Endodermal cell (in vitro differentiated cells): ENCODE results near the gene NBEAL2. TPM values are rescaled to one million over a fixed set of nuclear protein-coding genes. Genes with fewer than 3 reads are reported as not detected.

Experiments
- DNase-seq: peaks from one replicate; pipeline ENCODE4 v3.0.0-alpha.2; 2017
- H3K27ac ChIP-seq: 2 replicates; pipeline ENCODE4 v1.5.1; 2013; ENCODE audit warnings: mild to moderate bottlenecking, low read depth, low read length, moderate library complexity
- H3K27me3 ChIP-seq: 2 replicates; pipeline ENCODE4 v1.6.1; 2013; ENCODE audit warnings: mild to moderate bottlenecking, low read length, moderate library complexity; ENCODE audit not compliant: insufficient read depth, control insufficient read depth, poor library complexity, severe bottlenecking
- H3K36me3 ChIP-seq: 2 replicates; pipeline ENCODE4 v1.7.0; 2013; ENCODE audit warnings: mild to moderate bottlenecking, low read length, moderate library complexity; ENCODE audit not compliant: control insufficient read depth, insufficient read depth
- H3K4me1 ChIP-seq: one replicate; pipeline ENCODE4 v1.7.0; 2013; ENCODE audit warnings: low read length; ENCODE audit not compliant: control insufficient read depth, insufficient read depth
- H3K4me3 ChIP-seq: 2 replicates; pipeline ENCODE4 v1.5.1; 2013; ENCODE audit warnings: mild to moderate bottlenecking, low read length, moderate library complexity
- H3K9ac ChIP-seq: 2 replicates; pipeline ENCODE4 v1.6.1; 2013; ENCODE audit warnings: mild to moderate bottlenecking, low read length, moderate library complexity; ENCODE audit not compliant: poor library complexity, severe bottlenecking; ENCODE audit errors: extremely low read depth
- H3K9me3 ChIP-seq: 2 replicates; pipeline ENCODE4 v1.6.1; 2013; ENCODE audit warnings: mild to moderate bottlenecking, low read length, moderate library complexity; ENCODE audit not compliant: control insufficient read depth
- H3K27ac Mint-ChIP-seq: 2 replicates; pipeline ENCODE4 v1.8.0; 2020; ENCODE audit warnings: mixed read lengths
- H3K27me3 Mint-ChIP-seq: 2 replicates; pipeline ENCODE4 v1.8.0; 2021; ENCODE audit warnings: mild to moderate bottlenecking, mixed read lengths; ENCODE audit not compliant: insufficient read depth
- H3K36me3 Mint-ChIP-seq: 2 replicates; pipeline ENCODE4 v1.8.0; 2020; ENCODE audit warnings: low read depth, mixed read lengths
- H3K4me1 Mint-ChIP-seq: 2 replicates; pipeline ENCODE4 v1.8.0; 2020; ENCODE audit warnings: mixed read lengths
- H3K4me3 Mint-ChIP-seq: 2 replicates; pipeline ENCODE4 v1.8.0; 2020; ENCODE audit warnings: mild to moderate bottlenecking, moderate library complexity, mixed read lengths
- H3K9me3 Mint-ChIP-seq: 2 replicates; pipeline ENCODE4 v1.8.0; 2020; ENCODE audit warnings: mild to moderate bottlenecking, mixed read lengths
- CTCF ChIP-seq: fragments of 200-600 bp; sonication (generic); conservative IDR thresholded peaks from 2 replicates; pipeline ENCODE4 v1.5.0; 2021; ENCODE audit warnings: antibody characterized with exemption, mild to moderate bottlenecking
- WGBS, 2 experiments: methylation state at CpG; one replicate each; pipeline versions ENCODE4 v1.1.5 to v1.1.7; 2013; ENCODE audit warnings: missing lambda C conversion rate in 2 of 2, mixed read lengths in 1 of 2; ENCODE audit not compliant: insufficient coverage in 1 of 2, insufficient read length in 1 of 2; 5-methylcytosine and 5-hydroxymethylcytosine counted together
- total RNA-seq, 2 donors: library from RNA; stranded (reverse); fragmentation: NEBNext Ultra II Directional in 1 of 2; extraction: Animal tissue kit (Norgen Biotek cat#: 25700) in 1 of 2; gene quantifications; 2 replicates in 1 of 2; 3 replicates in 1 of 2; pipeline ENCODE4 v1.2.1, GENCODE V29; 2021

Gene NBEAL2
- total RNA-seq, 2 donors from 2014 or later, result 59.2 to 64.0 TPM

GRCh38 chr3:47042231-47042791 is 62.8 kb downstream of the NBEAL2 start:
- Mint-ChIP-seq H3K36me3 (peaks cover 66% of the 10 kb centered on the region), H3K4me3 (no peak overlapping the region), H3K4me1 (peaks cover 3% of the 10 kb centered on the region), H3K9me3 (peaks cover 7% of the 10 kb centered on the region), H3K27ac (peak overlapping the region; percentile 1), H3K27me3 (no peaks in the 10 kb centered on the region)
- no peak overlapping the region for H3K27ac ChIP-seq
- no peak for DNase-seq
- H3K9me3 ChIP-seq, result no peaks in the 10 kb centered on the region
- H3K27me3 ChIP-seq, result no peaks in the 10 kb centered on the region
- 88 to 90% methylated on average over 3 to 4 of the region's 5 CpGs for WGBS, 2 experiments
- peaks cover 85% of the 10 kb centered on the region for H3K36me3 ChIP-seq
- H3K9ac ChIP-seq, result no peak overlapping the region
- no peaks in the 10 kb centered on the region for H3K4me1 ChIP-seq
- H3K4me3 ChIP-seq, result no peak overlapping the region
- no peak for TF ChIP-seq CTCF

GRCh38 chr3:47047069-47047468 is 67.6 kb downstream of the NBEAL2 start:
- no peaks in the 10 kb centered on the region for H3K9me3 Mint-ChIP-seq
- H3K4me3 ChIP-seq, result no peak overlapping the region
- peaks cover 39% of the 10 kb centered on the region for H3K36me3 Mint-ChIP-seq
- H3K4me1 ChIP-seq, result no peaks in the 10 kb centered on the region
- no peak overlapping the region for H3K27ac ChIP-seq
- no peak overlapping the region for H3K4me3 Mint-ChIP-seq
- peaks cover 55% of the 10 kb centered on the region for H3K36me3 ChIP-seq
- peaks cover 6% of the 10 kb centered on the region for H3K4me1 Mint-ChIP-seq
- no peak overlapping the region for H3K27ac Mint-ChIP-seq
- H3K9ac ChIP-seq, result no peak overlapping the region
- no peaks in the 10 kb centered on the region for H3K27me3 ChIP-seq
- TF ChIP-seq CTCF, result no peak
- H3K27me3 Mint-ChIP-seq, result no peaks in the 10 kb centered on the region
- DNase-seq, result no peak
- no peaks in the 10 kb centered on the region for H3K9me3 ChIP-seq

- H3K27me3 ChIP-seq, result no peaks in the 10 kb centered on the region
- no peak for DNase-seq
- no peak overlapping the region for H3K4me3 ChIP-seq
- no peak overlapping the region for H3K27ac ChIP-seq
- no peak for TF ChIP-seq CTCF
- H3K9ac ChIP-seq, result no peak overlapping the region
- Mint-ChIP-seq H3K36me3 (peaks cover 33% of the 10 kb centered on the region), H3K27me3 (no peaks in the 10 kb centered on the region), H3K4me1 (peaks cover 6% of the 10 kb centered on the region), H3K27ac (no peak overlapping the region), H3K4me3 (no peak overlapping the region), H3K9me3 (no peaks in the 10 kb centered on the region)
- peaks cover 52% of the 10 kb centered on the region for H3K36me3 ChIP-seq
- H3K4me1 ChIP-seq, result no peaks in the 10 kb centered on the region
- no peaks in the 10 kb centered on the region for H3K9me3 ChIP-seq
Measured at GRCh38 chr3:47047673-47048072, 68.2 kb downstream of the NBEAL2 start.
